ENCODE data around the gene AZGP1.
"Not testable (repeated sequence)": the region's sequence is repeated elsewhere in the genome, so short reads cannot be mapped to it uniquely, and the experiment has no call there.

Gene AZGP1

GRCh38 chr7:100010901-100011300 is 35.1 kb upstream of the AZGP1 start:
- no peak overlapping the region for H3K4me3 ChIP-seq (replicated peaks; ENCODE audit: insufficient read depth, low read length)
- TF ChIP-seq POLR2AphosphoS5 (IDR thresholded peaks at IDR 0.05; ENCODE audit: low read depth): no peak
- no peak for TF ChIP-seq CTCF (IDR thresholded peaks at IDR 0.05; ENCODE audit: insufficient read depth, low read length)
- TF ChIP-seq GABPA (IDR thresholded peaks at IDR 0.05; ENCODE audit: low read depth): no peak
- TF ChIP-seq SPI1 (IDR thresholded peaks at IDR 0.05; ENCODE audit: borderline replicate concordance, low read depth): no peak
- TF ChIP-seq, protein P1, sequence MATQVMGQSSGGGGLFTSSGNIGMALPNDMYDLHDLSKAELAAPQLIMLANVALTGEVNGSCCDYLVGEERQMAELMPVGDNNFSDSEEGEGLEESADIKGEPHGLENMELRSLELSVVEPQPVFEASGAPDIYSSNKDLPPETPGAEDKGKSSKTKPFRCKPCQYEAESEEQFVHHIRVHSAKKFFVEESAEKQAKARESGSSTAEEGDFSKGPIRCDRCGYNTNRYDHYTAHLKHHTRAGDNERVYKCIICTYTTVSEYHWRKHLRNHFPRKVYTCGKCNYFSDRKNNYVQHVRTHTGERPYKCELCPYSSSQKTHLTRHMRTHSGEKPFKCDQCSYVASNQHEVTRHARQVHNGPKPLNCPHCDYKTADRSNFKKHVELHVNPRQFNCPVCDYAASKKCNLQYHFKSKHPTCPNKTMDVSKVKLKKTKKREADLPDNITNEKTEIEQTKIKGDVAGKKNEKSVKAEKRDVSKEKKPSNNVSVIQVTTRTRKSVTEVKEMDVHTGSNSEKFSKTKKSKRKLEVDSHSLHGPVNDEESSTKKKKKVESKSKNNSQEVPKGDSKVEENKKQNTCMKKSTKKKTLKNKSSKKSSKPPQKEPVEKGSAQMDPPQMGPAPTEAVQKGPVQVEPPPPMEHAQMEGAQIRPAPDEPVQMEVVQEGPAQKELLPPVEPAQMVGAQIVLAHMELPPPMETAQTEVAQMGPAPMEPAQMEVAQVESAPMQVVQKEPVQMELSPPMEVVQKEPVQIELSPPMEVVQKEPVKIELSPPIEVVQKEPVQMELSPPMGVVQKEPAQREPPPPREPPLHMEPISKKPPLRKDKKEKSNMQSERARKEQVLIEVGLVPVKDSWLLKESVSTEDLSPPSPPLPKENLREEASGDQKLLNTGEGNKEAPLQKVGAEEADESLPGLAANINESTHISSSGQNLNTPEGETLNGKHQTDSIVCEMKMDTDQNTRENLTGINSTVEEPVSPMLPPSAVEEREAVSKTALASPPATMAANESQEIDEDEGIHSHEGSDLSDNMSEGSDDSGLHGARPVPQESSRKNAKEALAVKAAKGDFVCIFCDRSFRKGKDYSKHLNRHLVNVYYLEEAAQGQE (IDR thresholded peaks at IDR 0.05; ENCODE audit: insufficient replicate concordance, low read depth): no peak
- DNase-seq (ENCODE audit: low read depth in 1 of 2, low spot score in 1 of 2): no peak
- H3K27me3 ChIP-seq (ENCODE audit: insufficient read depth, poor library complexity, severe bottlenecking): no peaks in the 10 kb centered on the region
- no peak overlapping the region for H3K27ac ChIP-seq (replicated peaks)

- H3K27me3 ChIP-seq (ENCODE audit: insufficient read depth, poor library complexity, severe bottlenecking); H3K27ac ChIP-seq (replicated peaks); DNase-seq (ENCODE audit: low read depth in 1 of 2, low spot score in 1 of 2); H3K4me3 ChIP-seq (replicated peaks; ENCODE audit: insufficient read depth, low read length): not testable (repeated sequence)
Measured at GRCh38 chr7:100009952-100010351, 34.1 kb upstream of the AZGP1 start.

- DNase-seq (ENCODE audit: low read depth in 1 of 2, low spot score in 1 of 2): no peak
- TF ChIP-seq SPI1 (IDR thresholded peaks at IDR 0.05; ENCODE audit: borderline replicate concordance, low read depth): no peak
- TF ChIP-seq CTCF (IDR thresholded peaks at IDR 0.05; ENCODE audit: insufficient read depth, low read length): no peak
- TF ChIP-seq GABPA (IDR thresholded peaks at IDR 0.05; ENCODE audit: low read depth): no peak
- TF ChIP-seq POLR2AphosphoS5 (IDR thresholded peaks at IDR 0.05; ENCODE audit: low read depth): no peak
- TF ChIP-seq, protein P1 (IDR thresholded peaks at IDR 0.05; ENCODE audit: insufficient replicate concordance, low read depth): no peak
- Histone ChIP-seq H3K27me3 (ENCODE audit: insufficient read depth, poor library complexity, severe bottlenecking) (no peaks in the 10 kb centered on the region), H3K27ac (replicated peaks) (no peak overlapping the region), H3K4me3 (replicated peaks; ENCODE audit: insufficient read depth, low read length) (no peak overlapping the region)
Measured at GRCh38 chr7:100008525-100008924, 32.7 kb upstream of the AZGP1 start.

GRCh38 chr7:100007887-100008286 is 32.1 kb upstream of the AZGP1 start:
- H3K27me3 ChIP-seq (ENCODE audit: insufficient read depth, poor library complexity, severe bottlenecking): no peaks in the 10 kb centered on the region
- no peak overlapping the region for H3K27ac ChIP-seq (replicated peaks)
- H3K4me3 ChIP-seq (replicated peaks; ENCODE audit: insufficient read depth, low read length): no peak overlapping the region
- no peak for TF ChIP-seq POLR2AphosphoS5 (IDR thresholded peaks at IDR 0.05; ENCODE audit: low read depth)
- TF ChIP-seq, protein P1 (IDR thresholded peaks at IDR 0.05; ENCODE audit: insufficient replicate concordance, low read depth): no peak
- no peak for TF ChIP-seq SPI1 (IDR thresholded peaks at IDR 0.05; ENCODE audit: borderline replicate concordance, low read depth)
- no peak for TF ChIP-seq CTCF (IDR thresholded peaks at IDR 0.05; ENCODE audit: insufficient read depth, low read length)
- TF ChIP-seq GABPA (IDR thresholded peaks at IDR 0.05; ENCODE audit: low read depth): no peak
- no peak for DNase-seq (ENCODE audit: low read depth in 1 of 2, low spot score in 1 of 2)

All from HL-60 (cell line).